ENCODE results near the gene KCTD4.

DNA sequence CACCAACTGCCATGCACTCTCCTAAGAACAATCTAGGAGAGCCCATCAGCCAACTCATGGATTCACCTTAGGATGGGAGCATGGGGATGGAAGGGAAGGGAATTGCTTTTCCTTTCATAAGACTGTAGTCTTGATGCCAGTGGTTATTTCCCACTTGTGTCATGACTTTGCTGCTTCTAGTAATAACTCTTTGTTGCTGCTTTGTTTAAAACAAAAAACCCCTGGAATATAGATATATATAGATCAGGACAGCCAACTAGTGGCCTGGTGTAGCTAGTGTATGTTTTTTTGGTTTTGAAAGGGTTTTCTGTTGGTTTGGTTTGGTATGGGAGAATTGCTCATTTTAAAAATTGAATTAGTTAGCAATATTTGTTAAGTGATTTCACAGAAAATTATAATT lies 39.3 kb upstream of the KCTD4 start:
- no peak for TF ChIP-seq POLR2A (IDR thresholded peaks at IDR 0.05)
- TF ChIP-seq, protein P1, sequence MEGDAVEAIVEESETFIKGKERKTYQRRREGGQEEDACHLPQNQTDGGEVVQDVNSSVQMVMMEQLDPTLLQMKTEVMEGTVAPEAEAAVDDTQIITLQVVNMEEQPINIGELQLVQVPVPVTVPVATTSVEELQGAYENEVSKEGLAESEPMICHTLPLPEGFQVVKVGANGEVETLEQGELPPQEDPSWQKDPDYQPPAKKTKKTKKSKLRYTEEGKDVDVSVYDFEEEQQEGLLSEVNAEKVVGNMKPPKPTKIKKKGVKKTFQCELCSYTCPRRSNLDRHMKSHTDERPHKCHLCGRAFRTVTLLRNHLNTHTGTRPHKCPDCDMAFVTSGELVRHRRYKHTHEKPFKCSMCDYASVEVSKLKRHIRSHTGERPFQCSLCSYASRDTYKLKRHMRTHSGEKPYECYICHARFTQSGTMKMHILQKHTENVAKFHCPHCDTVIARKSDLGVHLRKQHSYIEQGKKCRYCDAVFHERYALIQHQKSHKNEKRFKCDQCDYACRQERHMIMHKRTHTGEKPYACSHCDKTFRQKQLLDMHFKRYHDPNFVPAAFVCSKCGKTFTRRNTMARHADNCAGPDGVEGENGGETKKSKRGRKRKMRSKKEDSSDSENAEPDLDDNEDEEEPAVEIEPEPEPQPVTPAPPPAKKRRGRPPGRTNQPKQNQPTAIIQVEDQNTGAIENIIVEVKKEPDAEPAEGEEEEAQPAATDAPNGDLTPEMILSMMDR (IDR thresholded peaks at IDR 0.05), result no peak

All from heart left ventricle (tissue), 13 donors.